ENCODE results near the gene ACIN1.

DNA sequence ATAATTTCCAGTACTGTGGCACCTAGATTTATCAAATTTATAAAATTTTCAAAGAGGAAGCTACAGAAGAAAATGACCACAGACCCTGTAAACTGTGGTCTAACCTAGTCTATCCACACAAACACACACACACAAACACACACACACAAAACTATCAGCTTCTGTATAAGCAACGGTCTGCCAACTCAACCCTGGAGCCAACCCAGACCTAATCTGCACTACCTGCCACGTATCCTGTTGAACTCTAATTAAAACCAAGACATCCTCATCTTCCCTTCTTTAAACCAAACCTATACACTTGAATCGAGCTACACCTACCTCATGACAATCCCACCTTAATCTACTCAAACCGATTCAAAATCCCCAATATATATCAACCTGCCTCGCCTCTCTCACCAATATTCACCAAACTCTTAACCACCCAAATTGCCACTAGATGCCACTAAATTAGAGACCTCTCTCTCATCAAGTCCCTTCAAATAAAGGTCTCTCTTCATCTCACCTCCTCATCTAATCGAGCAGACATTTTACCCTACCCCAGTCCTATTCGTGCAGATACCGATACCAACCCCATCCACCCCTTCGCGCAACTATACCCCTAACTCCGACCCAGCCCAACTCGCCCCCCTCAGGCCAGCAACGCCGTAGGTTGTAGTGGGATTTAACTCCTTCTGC lies 808 bp downstream of the ACIN1 start:
- TF ChIP-seq POLR2AphosphoS5 (IDR thresholded peaks at IDR 0.05; ENCODE audit: low read depth) (no peak), SPI1 (IDR thresholded peaks at IDR 0.05; ENCODE audit: borderline replicate concordance, low read depth) (no peak), GABPA (IDR thresholded peaks at IDR 0.05; ENCODE audit: low read depth) (no peak)
- TF ChIP-seq, protein P1, sequence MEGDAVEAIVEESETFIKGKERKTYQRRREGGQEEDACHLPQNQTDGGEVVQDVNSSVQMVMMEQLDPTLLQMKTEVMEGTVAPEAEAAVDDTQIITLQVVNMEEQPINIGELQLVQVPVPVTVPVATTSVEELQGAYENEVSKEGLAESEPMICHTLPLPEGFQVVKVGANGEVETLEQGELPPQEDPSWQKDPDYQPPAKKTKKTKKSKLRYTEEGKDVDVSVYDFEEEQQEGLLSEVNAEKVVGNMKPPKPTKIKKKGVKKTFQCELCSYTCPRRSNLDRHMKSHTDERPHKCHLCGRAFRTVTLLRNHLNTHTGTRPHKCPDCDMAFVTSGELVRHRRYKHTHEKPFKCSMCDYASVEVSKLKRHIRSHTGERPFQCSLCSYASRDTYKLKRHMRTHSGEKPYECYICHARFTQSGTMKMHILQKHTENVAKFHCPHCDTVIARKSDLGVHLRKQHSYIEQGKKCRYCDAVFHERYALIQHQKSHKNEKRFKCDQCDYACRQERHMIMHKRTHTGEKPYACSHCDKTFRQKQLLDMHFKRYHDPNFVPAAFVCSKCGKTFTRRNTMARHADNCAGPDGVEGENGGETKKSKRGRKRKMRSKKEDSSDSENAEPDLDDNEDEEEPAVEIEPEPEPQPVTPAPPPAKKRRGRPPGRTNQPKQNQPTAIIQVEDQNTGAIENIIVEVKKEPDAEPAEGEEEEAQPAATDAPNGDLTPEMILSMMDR (IDR thresholded peaks at IDR 0.05; ENCODE audit: insufficient read depth, low read length) = no peak
